Measurements from ENCODE around the gene FANCE. TPM values are rescaled to one million over a fixed set of nuclear protein-coding genes. Genes with fewer than 3 reads are reported as not detected.

FANCE gene
- total RNA-seq, 1 experiment from 2014 or later: 20.2 TPM

- Histone ChIP-seq H3K27ac (no peak overlapping the region), H3K4me3 (no peak overlapping the region), H3K4me1 (replicated peaks) (peaks cover 88% of the 10 kb centered on the region), H3K9me3 (replicated peaks) (no peaks in the 10 kb centered on the region), H3K36me3 (peaks cover 31% of the 10 kb centered on the region), H3K27me3 (replicated peaks) (no peaks in the 10 kb centered on the region)
- DNase-seq (ENCODE audit: low read depth in 1 of 2, low spot score in 2 of 2): no peak
Measured at GRCh38 chr6:35488517-35488862, 36.4 kb downstream of the FANCE start.

GRCh38 chr6:35489066-35489465 is 36.9 kb downstream of the FANCE start:
- DNase-seq (ENCODE audit: low read depth in 1 of 2, low spot score in 2 of 2): no peak
- peaks cover 94% of the 10 kb centered on the region for H3K4me1 ChIP-seq (replicated peaks)
- no peak overlapping the region for H3K27ac ChIP-seq

GRCh38 chr6:35489995-35490791 is 38.1 kb downstream of the FANCE start:
- H3K36me3 ChIP-seq: peaks cover 22% of the 10 kb centered on the region
- no peak overlapping the region for H3K4me3 ChIP-seq
- no peaks in the 10 kb centered on the region for H3K27me3 ChIP-seq (replicated peaks)
- H3K9me3 ChIP-seq (replicated peaks): no peaks in the 10 kb centered on the region
- peak overlapping the region; percentile 55 for H3K27ac ChIP-seq
- peak; percentile 71 to 97 for DNase-seq (ENCODE audit: low read depth in 1 of 2, low spot score in 2 of 2)
- peaks cover 97% of the 10 kb centered on the region for H3K4me1 ChIP-seq (replicated peaks)

More at GRCh38 chr6:35489066-35489465, 36.9 kb downstream of the FANCE start:
- H3K9me3 ChIP-seq (replicated peaks): no peaks in the 10 kb centered on the region
- no peaks in the 10 kb centered on the region for H3K27me3 ChIP-seq (replicated peaks)
- no peak overlapping the region for H3K4me3 ChIP-seq
- peaks cover 33% of the 10 kb centered on the region for H3K36me3 ChIP-seq

GRCh38 chr6:35490821-35491557 is 38.9 kb downstream of the FANCE start:
- H3K27me3 ChIP-seq (replicated peaks): no peaks in the 10 kb centered on the region
- peaks cover 19% of the 10 kb centered on the region for H3K36me3 ChIP-seq
- H3K27ac ChIP-seq: no peak overlapping the region; the same call in 1 of the 2 replicates
- H3K9me3 ChIP-seq (replicated peaks): no peaks in the 10 kb centered on the region
- no peak for DNase-seq (ENCODE audit: low read depth in 1 of 2, low spot score in 2 of 2)
- H3K4me1 ChIP-seq (replicated peaks): peaks cover 97% of the 10 kb centered on the region
- H3K4me3 ChIP-seq: no peak overlapping the region

- H3K36me3 ChIP-seq: peaks cover 14% of the 10 kb centered on the region
- no peak for DNase-seq (ENCODE audit: low read depth in 1 of 2, low spot score in 2 of 2)
- H3K9me3 ChIP-seq (replicated peaks): no peaks in the 10 kb centered on the region
- no peak overlapping the region for H3K4me3 ChIP-seq
- H3K27ac ChIP-seq: no peak overlapping the region
- H3K27me3 ChIP-seq (replicated peaks): no peaks in the 10 kb centered on the region
- peaks cover 92% of the 10 kb centered on the region for H3K4me1 ChIP-seq (replicated peaks)
Measured at GRCh38 chr6:35491558-35492257, 39.6 kb downstream of the FANCE start.

- no peaks in the 10 kb centered on the region for H3K9me3 ChIP-seq (replicated peaks)
- no peak overlapping the region for H3K4me3 ChIP-seq
- peaks cover 91% of the 10 kb centered on the region for H3K4me1 ChIP-seq (replicated peaks)
- H3K36me3 ChIP-seq: peaks cover 17% of the 10 kb centered on the region
- no peaks in the 10 kb centered on the region for H3K27me3 ChIP-seq (replicated peaks)
- no peak overlapping the region for H3K27ac ChIP-seq
- DNase-seq (ENCODE audit: low read depth in 1 of 2, low spot score in 2 of 2): no peak
Measured at GRCh38 chr6:35492258-35492973, 40.3 kb downstream of the FANCE start.

- H3K4me1 ChIP-seq (replicated peaks): peaks cover 92% of the 10 kb centered on the region
- H3K4me3 ChIP-seq: no peak overlapping the region
- no peak for DNase-seq (ENCODE audit: low read depth in 1 of 2, low spot score in 2 of 2)
- no peak overlapping the region for H3K27ac ChIP-seq
- H3K27me3 ChIP-seq (replicated peaks): no peaks in the 10 kb centered on the region
- no peaks in the 10 kb centered on the region for H3K9me3 ChIP-seq (replicated peaks)
- peaks cover 19% of the 10 kb centered on the region for H3K36me3 ChIP-seq
Measured at GRCh38 chr6:35492974-35493284, 40.8 kb downstream of the FANCE start.

GRCh38 chr6:35493307-35493983 is 41.3 kb downstream of the FANCE start:
- H3K4me1 ChIP-seq (replicated peaks): peaks cover 91% of the 10 kb centered on the region
- peaks cover 19% of the 10 kb centered on the region for H3K36me3 ChIP-seq
- H3K27me3 ChIP-seq (replicated peaks): no peaks in the 10 kb centered on the region
- H3K4me3 ChIP-seq: no peak overlapping the region
- DNase-seq (ENCODE audit: low read depth in 1 of 2, low spot score in 2 of 2): no peak
- no peaks in the 10 kb centered on the region for H3K9me3 ChIP-seq (replicated peaks)
- no peak overlapping the region for H3K27ac ChIP-seq

- Histone ChIP-seq H3K27ac (no peak overlapping the region), H3K4me3 (no peak overlapping the region)
- no peak for DNase-seq (ENCODE audit: low read depth in 1 of 2, low spot score in 2 of 2)
Measured at GRCh38 chr6:35494161-35494563, 42.0 kb downstream of the FANCE start.

GRCh38 chr6:35495258-35496035 is 43.3 kb downstream of the FANCE start:
- no peak for DNase-seq (ENCODE audit: low read depth in 1 of 2, low spot score in 2 of 2)
- Histone ChIP-seq H3K9me3 (replicated peaks) (no peaks in the 10 kb centered on the region), H3K4me1 (replicated peaks) (peaks cover 71% of the 10 kb centered on the region)

More at GRCh38 chr6:35494161-35494563, 42.0 kb downstream of the FANCE start:
- Histone ChIP-seq H3K4me1 (replicated peaks) (peaks cover 84% of the 10 kb centered on the region), H3K9me3 (replicated peaks) (no peaks in the 10 kb centered on the region), H3K27me3 (replicated peaks) (no peaks in the 10 kb centered on the region), H3K36me3 (peaks cover 19% of the 10 kb centered on the region)

GRCh38 chr6:35496036-35496840 is 44.1 kb downstream of the FANCE start:
- DNase-seq (ENCODE audit: low read depth in 1 of 2, low spot score in 2 of 2): peak in 1 of 2 experiments; percentile 66
- Histone ChIP-seq H3K9me3 (replicated peaks) (no peaks in the 10 kb centered on the region), H3K4me1 (replicated peaks) (peaks cover 63% of the 10 kb centered on the region), H3K36me3 (peaks cover 19% of the 10 kb centered on the region), H3K27ac (peak overlapping the region; percentile 50), H3K4me3 (peak overlapping the region; percentile 84), H3K27me3 (replicated peaks) (no peaks in the 10 kb centered on the region)

More at GRCh38 chr6:35495258-35496035, 43.3 kb downstream of the FANCE start:
- peaks cover 19% of the 10 kb centered on the region for H3K36me3 ChIP-seq
- H3K4me3 ChIP-seq: peak overlapping the region; percentile 84
- H3K27ac ChIP-seq: peak overlapping the region; percentile 50
- H3K27me3 ChIP-seq (replicated peaks): no peaks in the 10 kb centered on the region
